Measurements from ENCODE around the gene C15orf39. TPM values are rescaled to one million over a fixed set of nuclear protein-coding genes. Genes with fewer than 3 reads are reported as not detected.

C15orf39 gene
- total RNA-seq, 1 experiment from 2014 or later, result 7.7 TPM

DNA sequence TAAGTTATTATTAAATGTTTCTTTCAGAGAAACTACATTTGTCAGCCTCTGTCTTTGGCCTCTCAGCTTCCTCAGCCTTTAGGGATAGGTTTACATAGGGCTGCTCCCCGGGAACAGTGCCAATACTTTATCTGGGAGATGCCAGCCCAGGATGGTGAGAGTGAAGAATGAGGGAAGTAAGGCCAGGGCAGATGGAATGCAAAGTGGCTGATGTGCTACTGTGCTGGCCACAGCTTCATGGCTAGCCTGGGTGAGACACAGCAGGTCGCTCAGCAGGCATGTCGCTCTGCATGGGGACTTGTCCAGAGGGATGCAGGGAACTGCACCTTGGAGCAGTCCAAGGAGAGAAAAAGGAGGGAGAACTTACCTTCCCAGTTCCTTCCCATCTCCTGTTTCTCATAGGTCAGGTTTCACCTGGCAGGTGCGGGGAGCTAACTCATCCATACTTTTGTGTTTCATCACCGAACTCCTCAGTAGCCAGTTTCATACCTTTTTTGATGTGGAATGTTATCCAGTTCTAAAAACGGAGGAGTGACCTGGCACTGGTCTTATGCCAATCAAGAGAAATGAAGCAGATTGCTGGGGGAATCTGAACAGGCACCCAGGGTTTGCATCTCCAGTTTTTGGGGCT is 30.9 kb upstream of the C15orf39 start:
- in situ Hi-C loops (cut with HindIII; ENCODE audit: low pct_unique_long_range_greater_than_20kb, low sequenced_read_pairs), result no loop called here
- DNase-seq (ENCODE audit: low read depth), result no peak

DNA sequence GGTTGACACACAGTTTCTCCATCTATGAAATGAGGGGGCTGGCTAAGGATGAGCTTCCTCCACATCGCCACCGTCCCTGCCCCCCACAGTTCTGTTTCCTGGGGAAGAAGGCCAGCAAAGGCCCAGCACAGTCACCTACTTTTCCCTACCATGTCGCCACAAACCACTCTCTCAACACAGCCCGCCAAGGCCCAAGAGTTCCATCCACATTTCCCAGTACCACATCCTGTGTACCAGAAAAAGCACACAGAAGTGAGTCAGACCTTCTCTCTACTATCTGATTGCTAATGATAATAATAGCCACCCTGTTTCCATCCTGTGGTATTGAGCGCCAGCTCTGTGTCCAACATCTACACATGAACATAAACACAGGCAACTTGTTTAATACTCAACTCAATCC is 30.3 kb upstream of the C15orf39 start:
- in situ Hi-C loops (cut with HindIII; ENCODE audit: low pct_unique_long_range_greater_than_20kb, low sequenced_read_pairs), result no loop called here
- no peak for DNase-seq (ENCODE audit: low read depth)

DNA sequence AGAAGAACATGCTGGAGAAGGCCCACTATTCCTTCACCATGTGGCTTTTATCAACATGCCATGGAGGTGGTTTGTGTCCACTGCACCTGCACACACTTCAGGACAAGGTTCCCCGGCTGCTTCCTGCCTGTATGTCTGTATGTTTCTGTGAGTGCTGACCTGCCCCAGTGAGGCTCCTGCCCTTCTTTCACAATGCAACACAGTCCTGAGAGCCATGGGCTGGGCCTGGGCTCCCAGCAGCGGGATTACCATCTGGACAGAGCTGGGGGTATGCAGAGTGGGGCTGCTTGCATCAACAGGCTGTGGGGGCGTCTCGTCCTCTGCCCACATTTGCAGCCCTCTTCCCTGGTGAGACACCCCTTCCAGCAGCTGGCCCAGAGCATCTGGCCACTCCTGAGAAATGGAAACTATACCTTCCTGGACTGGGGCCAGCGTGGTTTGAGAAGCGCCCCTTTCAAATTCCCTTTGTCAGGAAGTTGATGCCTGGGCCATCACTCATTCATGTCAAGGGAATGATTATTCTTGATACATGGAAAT is 29.3 kb upstream of the C15orf39 start:
- DNase-seq (ENCODE audit: low read depth), result no peak
- in situ Hi-C loops (cut with HindIII; ENCODE audit: low pct_unique_long_range_greater_than_20kb, low sequenced_read_pairs), result no loop called here

DNA sequence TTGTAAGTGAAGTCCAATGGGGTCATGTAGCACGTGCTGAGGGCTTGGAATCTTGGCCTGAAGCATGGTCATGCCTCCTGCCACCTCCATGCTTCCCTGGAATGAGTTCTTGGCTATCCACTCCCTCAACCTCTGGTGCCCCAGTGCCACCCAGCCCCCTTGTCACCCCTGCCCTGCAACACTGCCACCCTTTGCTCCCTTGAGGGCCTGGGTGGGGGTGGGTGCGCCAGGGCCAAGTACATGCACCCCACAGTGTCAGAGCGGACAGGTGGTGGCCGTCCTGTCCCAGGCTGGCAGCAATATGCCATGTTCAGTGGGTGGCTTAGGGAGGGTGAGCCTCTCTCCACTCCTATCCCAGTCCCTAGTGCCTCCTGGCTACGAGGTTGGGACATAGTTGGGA is 27.6 kb upstream of the C15orf39 start:
- no peak for DNase-seq (ENCODE audit: low read depth)
- in situ Hi-C loops (cut with HindIII; ENCODE audit: low pct_unique_long_range_greater_than_20kb, low sequenced_read_pairs), result no loop called here

DNA sequence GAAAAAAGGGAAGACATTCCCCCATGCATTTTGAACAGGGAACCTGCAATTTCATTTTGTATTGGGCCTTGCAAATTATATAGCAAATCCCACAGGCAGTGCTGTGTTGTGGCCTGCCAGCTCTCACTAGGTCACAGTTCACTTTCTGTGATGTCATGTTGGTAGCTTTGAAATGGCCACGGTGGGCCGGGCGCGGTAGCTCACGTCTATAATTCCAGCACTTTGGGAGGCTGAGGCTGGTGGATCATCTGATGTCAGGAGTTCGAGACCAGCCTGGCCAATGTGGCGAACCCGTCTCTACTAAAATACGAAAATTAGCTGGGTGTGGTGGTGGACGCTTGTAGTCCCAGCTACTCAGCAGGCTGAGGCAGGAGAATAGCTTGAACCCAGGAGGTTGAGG is 27.0 kb upstream of the C15orf39 start:
- in situ Hi-C loops (cut with HindIII; ENCODE audit: low pct_unique_long_range_greater_than_20kb, low sequenced_read_pairs), result no loop called here
- DNase-seq (ENCODE audit: low read depth), result no peak

DNA sequence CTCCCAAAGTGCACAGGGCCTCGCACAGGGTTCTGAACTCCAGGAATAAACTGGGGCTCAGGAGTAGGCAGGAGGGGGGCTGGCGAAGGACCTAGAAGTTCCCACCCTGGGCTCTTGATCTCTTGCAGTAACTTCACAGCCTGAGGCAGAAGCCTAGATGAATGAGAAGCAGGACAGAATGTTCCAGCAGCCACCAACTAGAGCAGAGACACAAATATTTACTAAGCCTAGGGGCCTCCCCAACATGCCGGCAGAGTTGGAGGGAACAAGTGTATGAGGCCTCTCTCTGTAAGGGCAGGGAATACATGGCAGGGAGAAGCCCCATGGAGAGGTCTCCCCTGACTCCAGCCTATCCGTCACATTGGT is 25.3 kb upstream of the C15orf39 start:
- in situ Hi-C loops (cut with HindIII; ENCODE audit: low pct_unique_long_range_greater_than_20kb, low sequenced_read_pairs), result no loop called here
- DNase-seq (ENCODE audit: low read depth), result no peak

DNA sequence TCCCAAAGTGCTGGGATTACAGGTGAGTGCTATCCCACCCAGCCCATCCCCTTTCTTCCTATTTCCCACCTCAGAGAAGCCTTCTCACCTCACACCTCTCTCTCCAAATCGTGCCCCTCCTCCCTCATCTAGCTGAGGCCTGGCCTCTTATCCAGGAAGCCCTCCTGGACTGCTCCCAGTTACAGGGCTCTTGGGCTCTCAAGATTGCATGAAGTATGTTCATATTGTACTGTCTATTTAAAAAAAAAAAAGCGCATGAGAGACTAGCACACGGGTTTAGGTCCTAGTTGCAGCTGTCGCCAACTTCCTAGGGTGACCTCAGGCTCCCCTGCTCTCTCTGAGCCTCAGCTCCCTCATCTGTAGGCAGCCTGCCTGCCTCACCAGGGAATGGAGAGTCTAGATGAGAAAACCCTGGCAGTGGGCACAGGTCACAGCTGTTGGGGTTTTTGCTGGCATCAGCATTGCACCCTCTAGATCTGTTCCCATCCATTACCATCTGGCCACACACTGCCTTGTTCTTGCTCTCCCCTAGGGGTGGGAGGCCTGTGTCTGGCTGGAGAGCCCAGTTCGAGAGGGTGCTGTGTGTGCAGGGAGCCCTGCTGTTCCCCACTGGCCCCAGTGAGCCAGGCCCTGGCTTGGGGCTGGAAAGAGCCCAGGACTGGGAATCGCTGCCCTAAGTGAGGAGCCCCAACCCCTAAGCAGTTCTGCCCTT is 24.2 kb upstream of the C15orf39 start:
- DNase-seq (ENCODE audit: low read depth), result no peak

DNA sequence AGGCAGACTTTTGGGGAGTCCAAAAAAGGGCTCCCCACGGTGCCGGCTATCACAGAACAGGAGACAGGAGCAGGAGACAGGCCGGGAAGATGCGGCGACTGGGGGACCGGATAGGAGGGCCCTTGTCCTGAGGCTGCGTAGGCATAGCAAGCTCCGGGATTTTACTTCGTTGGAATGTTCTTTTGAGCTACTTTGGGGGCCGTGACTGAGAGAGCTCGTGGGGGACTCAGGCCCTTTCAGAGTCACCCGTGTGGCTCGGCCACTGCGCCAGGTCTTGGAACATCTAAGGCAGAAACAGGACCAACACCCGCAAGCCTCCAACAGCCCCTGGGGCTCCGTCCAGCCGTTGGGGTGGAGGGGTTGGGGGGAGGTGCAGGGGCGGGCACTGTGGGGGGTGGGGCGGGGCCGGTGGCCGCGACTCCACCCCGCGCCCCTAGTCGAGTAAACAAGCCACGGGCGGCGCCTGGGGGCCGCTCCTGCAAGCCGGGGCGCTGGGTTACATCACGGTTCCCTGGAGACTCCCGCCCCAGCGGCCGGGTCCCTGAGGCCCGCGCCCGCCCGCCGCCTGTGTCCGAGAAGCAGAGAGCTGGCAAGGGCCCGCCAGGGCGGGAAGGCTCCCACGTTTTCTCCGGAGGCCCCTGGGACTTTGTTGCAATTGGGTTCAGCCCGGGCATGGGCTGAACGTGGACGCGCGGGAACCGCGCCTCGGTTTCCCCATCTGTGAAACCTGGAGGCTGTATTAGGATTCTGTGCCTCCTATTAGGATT is 23.3 kb upstream of the C15orf39 start:
- in situ Hi-C loops (cut with HindIII; ENCODE audit: low pct_unique_long_range_greater_than_20kb, low sequenced_read_pairs), result no loop called here
- no peak for DNase-seq (ENCODE audit: low read depth)

More for the DNA sequence above, 24.2 kb upstream of the C15orf39 start:
- in situ Hi-C loops (cut with HindIII; ENCODE audit: low pct_unique_long_range_greater_than_20kb, low sequenced_read_pairs), result no loop called here

DNA sequence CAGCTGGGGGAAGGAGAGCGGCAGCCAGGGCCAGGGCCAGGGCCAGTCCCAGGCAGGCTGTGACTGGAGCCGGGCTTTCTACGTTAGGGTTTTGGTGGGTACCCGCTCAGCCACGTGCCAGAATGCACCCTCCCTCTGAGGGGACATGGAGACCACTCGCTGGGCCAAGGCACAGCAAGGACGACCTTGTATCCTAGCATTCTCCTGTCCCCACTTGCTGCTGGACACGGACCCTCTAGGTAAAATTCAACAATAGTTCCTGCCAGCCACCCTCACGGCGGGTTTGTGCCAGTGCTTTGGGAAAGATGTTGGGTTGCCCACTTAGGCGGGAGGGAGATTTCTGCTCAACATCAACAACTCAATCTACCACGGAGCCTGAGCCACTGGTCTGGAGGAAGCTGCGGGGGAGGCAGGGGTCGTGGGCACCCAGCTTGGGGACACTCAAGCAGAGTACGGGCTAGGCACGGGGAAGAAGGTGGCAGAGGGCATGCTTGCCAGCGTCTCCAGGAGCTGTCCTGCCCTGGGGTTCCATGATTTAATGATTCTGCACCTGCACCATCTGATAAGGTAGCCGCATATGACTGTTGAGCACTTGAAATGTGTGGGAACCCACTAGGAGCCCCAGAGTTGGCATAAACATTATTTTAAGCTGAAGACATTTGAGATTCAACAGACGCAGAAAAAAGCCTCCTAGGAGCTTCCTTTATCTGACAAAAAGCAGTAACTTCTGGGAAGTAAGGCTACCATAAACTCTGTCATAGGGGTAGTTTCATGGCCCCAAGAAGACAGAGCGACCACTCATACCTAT is 22.5 kb upstream of the C15orf39 start:
- in situ Hi-C loops (cut with HindIII; ENCODE audit: low pct_unique_long_range_greater_than_20kb, low sequenced_read_pairs), result no loop called here
- DNase-seq (ENCODE audit: low read depth), result no peak

DNA sequence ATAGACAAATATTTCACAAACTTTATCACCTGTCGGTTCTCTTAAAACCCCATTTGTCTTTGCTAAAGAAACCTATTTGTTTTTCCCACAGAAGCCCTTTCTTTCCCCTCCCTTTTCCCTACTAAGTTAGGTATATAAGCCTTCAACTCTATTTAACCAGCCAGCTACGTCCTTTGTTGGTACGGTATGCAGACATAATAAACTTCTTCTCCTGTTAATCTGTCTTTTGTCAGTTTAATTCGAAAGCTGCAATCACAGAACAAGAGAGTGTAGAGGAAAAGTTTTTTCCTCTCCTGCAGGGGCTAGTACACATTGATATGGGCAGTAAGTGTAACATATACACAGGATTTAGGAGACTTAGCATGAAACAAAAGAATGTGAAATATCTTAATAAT is 21.9 kb upstream of the C15orf39 start:
- DNase-seq (ENCODE audit: low read depth), result no peak
- in situ Hi-C loops (cut with HindIII; ENCODE audit: low pct_unique_long_range_greater_than_20kb, low sequenced_read_pairs), result no loop called here

DNA sequence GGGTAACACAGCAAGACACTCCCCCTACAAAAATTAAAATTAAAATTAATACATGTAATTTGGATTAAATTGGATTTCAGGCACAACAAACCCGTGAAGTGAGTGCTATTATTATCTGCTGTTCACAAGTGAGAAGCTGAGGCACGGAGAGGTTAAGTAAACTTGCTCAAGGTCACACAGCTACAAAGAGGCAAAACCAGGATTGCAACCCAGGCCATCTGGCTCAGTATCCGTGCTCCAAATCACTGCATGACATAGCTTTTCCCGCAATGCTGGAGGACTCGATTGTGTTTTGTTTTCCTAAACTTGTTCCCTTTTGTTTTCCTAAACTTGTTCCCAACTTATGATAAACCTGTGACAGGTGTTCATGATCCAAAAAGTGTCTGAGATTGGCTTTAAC is 19.9 kb upstream of the C15orf39 start:
- in situ Hi-C loops (cut with HindIII; ENCODE audit: low pct_unique_long_range_greater_than_20kb, low sequenced_read_pairs), result no loop called here
- DNase-seq (ENCODE audit: low read depth), result no peak

DNA sequence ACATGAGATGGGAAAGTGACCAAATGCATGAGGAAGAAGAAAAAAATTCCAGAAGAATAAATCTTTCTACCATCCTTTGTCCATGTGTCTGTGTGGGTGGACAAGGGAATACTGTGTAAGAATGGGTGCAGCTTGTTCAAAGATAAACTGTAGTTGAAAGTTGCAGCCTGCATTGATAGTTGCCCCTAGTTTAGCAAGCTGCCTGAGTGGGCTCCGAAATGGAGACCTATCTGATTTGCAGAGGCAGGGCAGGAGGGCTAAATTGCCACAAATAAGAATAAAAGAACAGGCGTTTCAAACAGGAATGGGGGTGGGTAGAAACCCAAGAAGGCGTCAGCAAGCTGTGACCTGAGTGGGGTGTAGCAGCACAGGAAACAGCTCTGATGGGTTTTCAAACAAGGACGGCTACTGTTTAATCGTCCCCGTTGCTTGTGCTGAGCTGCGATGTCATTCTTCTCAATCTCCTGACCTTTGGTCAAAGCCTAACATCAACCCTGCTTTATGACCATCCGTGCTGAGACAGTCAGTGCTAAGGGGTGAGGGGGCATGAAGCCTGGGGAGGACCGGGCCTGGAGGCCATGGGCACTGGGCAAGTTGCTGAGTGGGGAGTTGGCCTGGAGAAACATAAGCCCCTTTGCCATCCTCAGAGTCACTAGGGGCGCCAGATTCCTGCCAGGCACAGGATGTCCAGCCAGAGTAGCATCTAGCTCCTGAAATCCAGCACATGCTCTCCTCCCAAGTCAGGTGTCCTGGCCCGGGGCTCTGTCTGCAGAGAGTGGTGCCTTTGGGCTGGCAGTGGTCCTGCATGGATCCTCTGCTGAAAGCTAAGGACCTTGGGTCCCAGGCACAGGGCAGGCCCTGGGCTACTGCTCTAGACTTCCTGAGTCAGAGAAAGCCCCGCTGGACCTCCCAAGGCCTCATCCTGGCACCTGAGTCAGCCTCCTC is 19.2 kb upstream of the C15orf39 start:
- in situ Hi-C loops (cut with HindIII; ENCODE audit: low pct_unique_long_range_greater_than_20kb, low sequenced_read_pairs), result no loop called here

DNA sequence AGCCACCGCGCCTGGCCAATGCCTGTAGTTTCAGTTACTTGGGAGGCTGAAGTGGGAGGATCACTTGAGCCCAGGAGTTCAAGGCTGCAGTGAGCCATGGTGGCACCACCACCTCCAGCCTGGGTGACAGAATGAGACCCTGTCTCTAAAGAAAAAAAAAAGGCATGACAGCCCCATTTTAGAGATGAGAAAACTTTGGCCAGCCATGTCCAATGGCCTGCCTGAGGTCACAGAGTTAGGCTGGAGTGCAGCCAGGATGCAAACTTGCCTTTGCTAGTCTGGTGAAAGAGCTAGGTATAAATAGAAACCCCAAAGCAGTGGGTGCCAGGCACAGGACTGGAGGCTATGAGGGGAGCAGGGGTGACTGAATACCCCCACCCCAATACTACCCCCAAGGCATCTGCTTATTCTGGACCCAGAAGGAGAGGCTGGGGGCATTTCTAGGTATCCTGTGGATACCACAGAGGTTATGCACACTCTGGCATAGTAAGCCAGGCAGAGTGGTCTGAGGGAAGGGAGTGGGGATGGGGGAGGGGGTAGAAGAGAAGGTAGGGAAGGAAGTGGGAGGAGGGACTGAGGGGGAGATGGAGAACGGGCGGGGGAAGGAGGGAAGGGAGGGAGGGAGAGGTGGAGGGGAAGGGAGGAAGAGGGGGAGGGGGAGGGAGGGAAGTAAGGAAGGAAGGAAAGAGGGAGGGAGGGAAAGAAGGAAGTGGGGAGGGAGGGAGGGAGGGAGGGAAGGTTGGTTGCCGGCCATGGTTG is 16.2 kb upstream of the C15orf39 start:
- in situ Hi-C loops (cut with HindIII; ENCODE audit: low pct_unique_long_range_greater_than_20kb, low sequenced_read_pairs), result no loop called here

More for the DNA sequence above, 19.2 kb upstream of the C15orf39 start:
- no peak for DNase-seq (ENCODE audit: low read depth)

DNA sequence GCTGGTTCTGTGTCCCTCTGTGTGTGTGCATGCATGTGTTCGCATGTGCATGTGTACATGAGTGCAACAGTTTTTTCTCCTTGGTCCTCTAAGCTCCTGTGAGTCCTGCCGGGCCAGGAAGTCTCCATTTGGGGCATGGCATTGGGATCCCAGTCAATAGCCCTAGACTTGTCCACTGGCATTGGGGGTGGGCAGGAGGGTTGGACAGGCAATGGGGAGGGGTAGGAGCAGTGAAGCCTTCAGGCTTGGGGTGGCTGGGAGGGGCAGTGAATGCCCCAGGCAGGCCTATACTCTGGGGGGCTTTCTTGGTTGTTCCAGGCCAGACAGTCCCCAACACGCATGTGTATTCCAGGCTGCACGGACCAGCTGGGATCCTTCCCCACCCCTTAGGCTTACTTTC is 15.6 kb upstream of the C15orf39 start:
- in situ Hi-C loops (cut with HindIII; ENCODE audit: low pct_unique_long_range_greater_than_20kb, low sequenced_read_pairs), result no loop called here
- DNase-seq (ENCODE audit: low read depth), result no peak

More for the DNA sequence above, 16.2 kb upstream of the C15orf39 start:
- DNase-seq (ENCODE audit: low read depth), result no peak

DNA sequence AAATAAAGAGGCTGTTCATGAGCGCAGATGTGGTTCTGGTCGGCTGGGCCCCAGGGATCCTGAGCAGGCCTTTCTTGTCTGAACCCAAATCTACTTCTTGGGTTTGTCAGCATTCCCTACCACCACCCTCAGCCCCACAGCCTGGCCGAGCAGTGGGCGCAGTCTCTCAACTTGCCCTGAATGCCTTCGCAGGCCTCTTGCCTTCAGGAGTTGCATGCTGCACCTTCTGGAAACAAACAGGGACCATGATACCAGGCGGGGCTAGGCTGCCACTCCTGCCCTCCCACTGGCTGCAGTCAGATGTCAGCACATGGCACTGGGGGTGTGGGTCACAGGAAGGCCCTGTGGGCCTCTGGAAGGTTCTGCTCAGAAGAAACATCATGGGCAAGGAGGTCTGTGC is 13.2 kb upstream of the C15orf39 start:
- in situ Hi-C loops (cut with HindIII; ENCODE audit: low pct_unique_long_range_greater_than_20kb, low sequenced_read_pairs), result no loop called here
- DNase-seq (ENCODE audit: low read depth), result no peak

DNA sequence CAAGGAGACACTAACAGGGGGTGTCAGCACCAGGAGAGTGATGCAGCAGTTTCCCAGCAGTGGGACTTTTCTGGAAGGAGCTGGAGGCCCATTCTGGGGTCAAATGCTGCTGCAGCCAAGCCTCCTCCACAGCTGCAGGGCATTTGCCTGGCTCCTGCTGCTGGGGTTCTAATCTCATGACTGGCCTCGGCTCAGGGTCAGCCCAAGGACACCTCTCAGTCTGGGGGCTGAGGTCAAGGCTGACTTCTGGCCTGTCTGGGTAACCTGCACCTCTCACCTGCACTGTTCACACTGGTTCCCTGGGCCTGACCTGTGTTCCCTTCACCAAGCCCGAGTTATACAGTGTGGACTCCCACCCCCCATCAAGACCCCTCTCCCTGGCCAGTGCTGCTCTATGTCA is 10.4 kb upstream of the C15orf39 start:
- DNase-seq (ENCODE audit: low read depth), result no peak
- in situ Hi-C loops (cut with HindIII; ENCODE audit: low pct_unique_long_range_greater_than_20kb, low sequenced_read_pairs), result no loop called here

DNA sequence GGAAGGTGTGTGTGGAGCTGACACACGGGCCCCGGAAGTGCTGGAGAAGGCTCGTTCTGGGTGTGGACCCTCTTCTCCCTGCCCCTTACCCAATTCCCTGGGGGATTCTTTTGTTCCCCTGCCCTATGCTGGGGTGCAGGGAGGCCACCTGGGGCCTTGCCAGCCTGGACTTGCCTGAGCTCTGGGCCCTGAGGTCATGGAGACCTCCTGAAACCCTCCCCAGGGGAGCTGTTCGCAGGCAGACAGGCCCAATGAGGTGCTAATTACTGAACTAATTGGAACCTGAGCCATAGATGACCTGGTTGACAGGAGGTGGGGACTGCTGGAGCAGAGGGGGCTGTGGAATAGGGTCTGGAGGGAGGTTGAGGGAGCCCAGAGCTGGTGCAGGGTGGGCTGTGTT is 9.4 kb upstream of the C15orf39 start:
- DNase-seq (ENCODE audit: low read depth), result no peak
- in situ Hi-C loops (cut with HindIII; ENCODE audit: low pct_unique_long_range_greater_than_20kb, low sequenced_read_pairs), result no loop called here

All from Caki2 (cell line).